Body of pancreas (tissue), 4 donors: ENCODE data around the gene ASAP2.

Experiments
- POLR2A ChIP-seq, 3 donors: fragments of 450-650 bp; IDR thresholded peaks; one replicate each; pipeline ENCODE4 v1.6.1; 2016; ENCODE audit warnings: antibody characterized with exemption in 3 of 3, mild to moderate bottlenecking in 2 of 3
- TF ChIP-seq, protein P1 (sequence below), 7 experiments: fragments of 450-650 bp in 4 of 7; fragments of 200-600 bp in 3 of 7; sonication (generic) in 3 of 7; IDR thresholded peaks; one replicate each; pipeline ENCODE4 v1.5.1; 2016 to 2019; ENCODE audit warnings: antibody characterized with exemption in 7 of 7

DNA sequence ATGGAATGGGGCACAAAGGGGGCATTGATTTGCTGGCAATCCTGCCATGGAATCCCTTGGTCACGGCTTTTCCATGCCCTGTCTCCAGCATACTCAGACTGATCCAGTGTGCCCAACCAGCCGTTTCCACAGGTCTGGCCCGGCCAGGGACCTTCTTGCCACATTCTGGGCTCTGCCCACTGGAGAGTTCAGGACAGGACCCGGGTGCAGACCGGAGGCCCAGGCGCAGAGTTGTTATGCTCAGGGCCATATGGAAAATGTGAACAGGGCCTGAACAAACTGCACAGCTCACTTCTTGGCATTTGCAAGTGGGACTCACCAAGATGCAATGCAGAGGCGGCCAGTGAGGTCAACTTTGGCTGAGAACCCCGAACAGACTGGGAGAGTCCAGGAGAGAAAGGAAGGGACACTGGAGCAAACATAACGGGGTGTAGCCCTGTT, 15.6 kb upstream of the ASAP2 start:
- TF ChIP-seq, protein P1, sequence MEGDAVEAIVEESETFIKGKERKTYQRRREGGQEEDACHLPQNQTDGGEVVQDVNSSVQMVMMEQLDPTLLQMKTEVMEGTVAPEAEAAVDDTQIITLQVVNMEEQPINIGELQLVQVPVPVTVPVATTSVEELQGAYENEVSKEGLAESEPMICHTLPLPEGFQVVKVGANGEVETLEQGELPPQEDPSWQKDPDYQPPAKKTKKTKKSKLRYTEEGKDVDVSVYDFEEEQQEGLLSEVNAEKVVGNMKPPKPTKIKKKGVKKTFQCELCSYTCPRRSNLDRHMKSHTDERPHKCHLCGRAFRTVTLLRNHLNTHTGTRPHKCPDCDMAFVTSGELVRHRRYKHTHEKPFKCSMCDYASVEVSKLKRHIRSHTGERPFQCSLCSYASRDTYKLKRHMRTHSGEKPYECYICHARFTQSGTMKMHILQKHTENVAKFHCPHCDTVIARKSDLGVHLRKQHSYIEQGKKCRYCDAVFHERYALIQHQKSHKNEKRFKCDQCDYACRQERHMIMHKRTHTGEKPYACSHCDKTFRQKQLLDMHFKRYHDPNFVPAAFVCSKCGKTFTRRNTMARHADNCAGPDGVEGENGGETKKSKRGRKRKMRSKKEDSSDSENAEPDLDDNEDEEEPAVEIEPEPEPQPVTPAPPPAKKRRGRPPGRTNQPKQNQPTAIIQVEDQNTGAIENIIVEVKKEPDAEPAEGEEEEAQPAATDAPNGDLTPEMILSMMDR (IDR thresholded peaks at IDR 0.05): no peak
- TF ChIP-seq POLR2A (IDR thresholded peaks at IDR 0.05): peak in 1 of 3 donors; percentile 32
